Measurements from ENCODE around the gene PAQR4. TPM values are rescaled to one million over a fixed set of nuclear protein-coding genes. Genes with fewer than 3 reads are reported as not detected.

PAQR4 gene
- total and polyA plus RNA-seq, 2 experiments from 2014 or later: 4.5 to 8.3 TPM

DNA sequence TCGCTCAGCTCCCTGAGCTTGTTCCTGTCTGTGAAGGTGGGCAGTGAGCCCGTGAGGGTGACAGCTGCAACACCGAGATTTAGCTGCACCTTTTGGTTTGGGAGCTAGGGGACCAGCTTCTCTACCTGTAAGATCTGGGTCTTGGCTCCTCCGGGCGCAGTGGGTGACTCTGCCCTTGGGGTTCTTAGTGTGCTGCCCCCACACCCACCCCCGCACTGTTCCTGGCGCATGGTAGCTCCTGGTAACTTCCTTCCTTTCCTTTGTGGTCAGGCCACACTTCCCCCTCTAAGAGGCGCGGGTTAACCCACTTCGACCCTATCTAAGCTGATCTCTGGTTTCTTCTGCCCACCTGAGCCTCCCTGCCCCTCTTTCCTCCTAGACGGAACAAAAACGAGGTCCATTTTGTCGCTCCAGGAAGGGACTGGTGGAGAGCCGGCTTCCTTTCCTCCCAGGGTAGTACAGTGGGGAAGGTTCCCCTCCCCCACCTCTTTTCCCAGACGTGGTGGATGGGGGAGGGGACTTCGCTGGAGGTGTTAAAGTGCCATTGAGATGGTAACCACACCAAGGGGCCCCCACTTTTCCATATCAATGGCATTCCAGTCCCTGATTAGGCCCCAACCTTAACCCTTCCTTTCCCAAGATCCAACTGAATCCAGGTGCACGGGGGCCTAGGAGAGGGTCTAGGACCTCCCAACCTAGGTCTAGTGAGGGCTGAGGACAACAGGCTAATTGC lies 39.0 kb downstream of the PAQR4 start:
- Histone ChIP-seq H2AFZ (no peak overlapping the region), H3K36me3 (replicated peaks; ENCODE audit: insufficient read depth, low read depth) (no peaks in the 10 kb centered on the region), H3K27ac (peak overlapping the region; percentile 97), H3K79me2 (no peaks in the 10 kb centered on the region), H4K20me1 (ENCODE audit: insufficient read depth, poor library complexity, severe bottlenecking) (no peaks in the 10 kb centered on the region), H3K4me3 (no peak overlapping the region), H3K4me1 (ENCODE audit: insufficient read depth) (peaks cover 61% of the 10 kb centered on the region), H3K9me2 (replicated peaks; ENCODE audit: insufficient read depth) (no peaks in the 10 kb centered on the region), H3K9me3 (ENCODE audit: low read depth) (no peaks in the 10 kb centered on the region), H3K4me2 (peak overlapping the region; percentile 83), H3K27me3 (peaks cover 2% of the 10 kb centered on the region)
- TF ChIP-seq, protein P1, sequence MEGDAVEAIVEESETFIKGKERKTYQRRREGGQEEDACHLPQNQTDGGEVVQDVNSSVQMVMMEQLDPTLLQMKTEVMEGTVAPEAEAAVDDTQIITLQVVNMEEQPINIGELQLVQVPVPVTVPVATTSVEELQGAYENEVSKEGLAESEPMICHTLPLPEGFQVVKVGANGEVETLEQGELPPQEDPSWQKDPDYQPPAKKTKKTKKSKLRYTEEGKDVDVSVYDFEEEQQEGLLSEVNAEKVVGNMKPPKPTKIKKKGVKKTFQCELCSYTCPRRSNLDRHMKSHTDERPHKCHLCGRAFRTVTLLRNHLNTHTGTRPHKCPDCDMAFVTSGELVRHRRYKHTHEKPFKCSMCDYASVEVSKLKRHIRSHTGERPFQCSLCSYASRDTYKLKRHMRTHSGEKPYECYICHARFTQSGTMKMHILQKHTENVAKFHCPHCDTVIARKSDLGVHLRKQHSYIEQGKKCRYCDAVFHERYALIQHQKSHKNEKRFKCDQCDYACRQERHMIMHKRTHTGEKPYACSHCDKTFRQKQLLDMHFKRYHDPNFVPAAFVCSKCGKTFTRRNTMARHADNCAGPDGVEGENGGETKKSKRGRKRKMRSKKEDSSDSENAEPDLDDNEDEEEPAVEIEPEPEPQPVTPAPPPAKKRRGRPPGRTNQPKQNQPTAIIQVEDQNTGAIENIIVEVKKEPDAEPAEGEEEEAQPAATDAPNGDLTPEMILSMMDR (IDR thresholded peaks at IDR 0.05; ENCODE audit: poor library complexity): no peak
- no peak for TF ChIP-seq EZH2 (IDR thresholded peaks at IDR 0.05; ENCODE audit: borderline replicate concordance)
- no peak for TF ChIP-seq EZH2phosphoT487 (IDR thresholded peaks at IDR 0.05; ENCODE audit: low read depth, severe bottlenecking, unreplicated experiment)
- peak; percentile 76 for DNase-seq (ENCODE audit: low spot score)
- 27% methylated on average over 17 of the region's 17 CpGs for WGBS (ENCODE audit: low lambda C conversion rate, missing lambda C conversion rate)

DNA sequence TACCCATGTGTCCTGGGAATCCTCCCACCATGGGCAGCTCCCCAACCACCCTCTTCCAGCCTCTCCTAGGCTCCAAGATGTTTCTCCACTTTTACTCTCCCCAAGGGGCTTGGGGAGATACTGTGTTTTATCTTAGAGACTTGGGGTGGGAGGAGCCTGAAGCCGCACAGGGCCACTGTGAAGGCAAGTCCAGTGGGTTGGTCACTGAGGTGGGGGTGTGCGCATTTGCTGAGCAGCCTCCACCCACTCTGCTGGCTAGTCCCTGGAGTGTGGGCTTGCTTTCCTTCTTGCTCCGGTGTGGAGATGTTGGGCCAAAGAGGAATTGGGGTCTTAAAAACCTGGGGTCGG lies 39.5 kb downstream of the PAQR4 start:
- no peaks in the 10 kb centered on the region for H3K79me2 ChIP-seq
- H4K20me1 ChIP-seq (ENCODE audit: insufficient read depth, poor library complexity, severe bottlenecking): no peaks in the 10 kb centered on the region
- H3K4me2 ChIP-seq: peak overlapping the region; percentile 83
- peaks cover 3% of the 10 kb centered on the region for H3K27me3 ChIP-seq
- H2AFZ ChIP-seq: no peak overlapping the region
- H3K9me2 ChIP-seq (replicated peaks; ENCODE audit: insufficient read depth): no peaks in the 10 kb centered on the region
- no peak for DNase-seq (ENCODE audit: low spot score)
- WGBS (ENCODE audit: low lambda C conversion rate, missing lambda C conversion rate): 34% methylated on average over 4 of the region's 4 CpGs
- H3K36me3 ChIP-seq (replicated peaks; ENCODE audit: insufficient read depth, low read depth): no peaks in the 10 kb centered on the region
- peak overlapping the region; percentile 97 for H3K27ac ChIP-seq
- no peak overlapping the region for H3K4me3 ChIP-seq
- peaks cover 62% of the 10 kb centered on the region for H3K4me1 ChIP-seq (ENCODE audit: insufficient read depth)
- no peaks in the 10 kb centered on the region for H3K9me3 ChIP-seq (ENCODE audit: low read depth)
- TF ChIP-seq EZH2 (IDR thresholded peaks at IDR 0.05; ENCODE audit: borderline replicate concordance) (no peak), EZH2phosphoT487 (IDR thresholded peaks at IDR 0.05; ENCODE audit: low read depth, severe bottlenecking, unreplicated experiment) (no peak)
- TF ChIP-seq, protein P1 (IDR thresholded peaks at IDR 0.05; ENCODE audit: poor library complexity): no peak

DNA sequence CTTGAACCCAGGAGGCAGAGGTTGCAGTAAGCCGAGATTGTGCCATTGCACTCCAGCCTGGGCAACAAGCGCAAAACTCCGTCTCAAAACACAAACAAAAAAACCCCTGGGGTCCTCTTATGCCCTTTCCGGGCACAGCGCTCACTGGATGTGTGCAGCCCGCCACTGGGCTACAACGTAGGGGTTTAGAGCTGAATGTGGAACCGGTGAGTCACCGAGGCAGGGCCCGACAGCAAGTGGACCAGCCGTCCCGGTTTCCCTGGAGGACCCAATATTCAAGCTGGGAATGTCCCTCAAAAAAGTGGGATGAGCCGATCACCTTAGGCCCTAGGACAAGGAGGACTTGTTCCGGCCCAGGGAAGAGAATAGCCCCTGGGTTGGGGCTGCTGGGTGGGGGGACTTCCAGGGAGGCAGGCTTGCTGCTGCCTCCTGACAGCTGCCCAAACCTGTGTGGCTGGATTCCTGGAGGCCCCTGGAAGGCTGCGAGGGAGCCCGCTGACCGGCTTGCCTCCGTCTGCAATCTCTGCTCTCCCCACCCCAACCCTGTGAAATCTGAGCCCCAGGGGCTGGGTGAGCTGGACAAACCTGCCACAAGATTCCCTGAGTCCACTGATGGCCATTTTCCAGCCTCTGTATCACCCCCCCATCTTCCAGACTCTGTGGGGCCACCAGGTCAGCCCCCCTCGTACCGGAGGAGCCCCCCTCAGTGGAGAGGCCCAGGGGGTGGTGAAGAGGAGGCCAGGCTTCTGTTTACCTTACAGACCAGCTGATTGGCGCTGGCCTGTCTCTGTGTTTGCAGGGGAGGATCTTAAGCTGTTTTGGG lies 40.6 kb downstream of the PAQR4 start:
- Histone ChIP-seq H3K4me3 (no peak overlapping the region), H2AFZ (no peak overlapping the region), H3K9me2 (replicated peaks; ENCODE audit: insufficient read depth) (no peaks in the 10 kb centered on the region), H4K20me1 (ENCODE audit: insufficient read depth, poor library complexity, severe bottlenecking) (no peaks in the 10 kb centered on the region), H3K36me3 (replicated peaks; ENCODE audit: insufficient read depth, low read depth) (no peaks in the 10 kb centered on the region), H3K4me2 (peak overlapping the region; percentile 83), H3K79me2 (no peaks in the 10 kb centered on the region), H3K4me1 (ENCODE audit: insufficient read depth) (peaks cover 62% of the 10 kb centered on the region), H3K27ac (peak overlapping the region; percentile 97), H3K9me3 (ENCODE audit: low read depth) (no peaks in the 10 kb centered on the region), H3K27me3 (peaks cover 7% of the 10 kb centered on the region)
- 20% methylated on average over 21 of the region's 21 CpGs for WGBS (ENCODE audit: low lambda C conversion rate, missing lambda C conversion rate)
- TF ChIP-seq EZH2phosphoT487 (IDR thresholded peaks at IDR 0.05; ENCODE audit: low read depth, severe bottlenecking, unreplicated experiment) (no peak), EZH2 (IDR thresholded peaks at IDR 0.05; ENCODE audit: borderline replicate concordance) (no peak)
- TF ChIP-seq, protein P1 (IDR thresholded peaks at IDR 0.05; ENCODE audit: poor library complexity): no peak
- peak; percentile 88 for DNase-seq (ENCODE audit: low spot score)
